NOMO-1 treated with DMSO at 0.1 percent for 48 hours (cell line): Measurements from ENCODE around the gene BCL2A1.
"Not testable (repeated sequence)": the region's sequence is repeated elsewhere in the genome, so short reads cannot be mapped to it uniquely, and the experiment has no call there.

Experiments
- DNase-seq: peaks from one replicate; lab custom pipeline; 2025; ENCODE audit not compliant: unreplicated experiment; lab: John Stamatoyannopoulos, UW

Gene BCL2A1

DNA sequence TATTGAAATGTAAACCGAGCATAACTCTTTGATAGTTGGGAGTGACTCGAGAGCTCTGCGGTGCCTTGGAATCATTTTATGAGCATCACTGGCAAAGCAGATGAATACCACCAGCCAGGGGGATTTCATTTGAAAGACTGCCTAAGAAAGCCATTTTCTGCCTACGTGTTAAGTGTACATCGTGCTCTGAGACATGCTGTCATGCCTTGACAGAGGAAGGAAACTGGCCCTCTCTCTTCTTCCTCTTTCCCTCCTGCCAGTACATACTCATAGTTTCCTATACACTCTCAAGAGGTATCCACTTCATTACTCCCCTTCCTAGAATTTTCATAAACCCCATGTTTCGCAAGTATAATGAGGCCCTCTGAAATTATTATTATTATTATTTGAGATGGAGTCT is 8.8 kb downstream of the BCL2A1 start:
- peak; percentile 78 for DNase-seq

DNA sequence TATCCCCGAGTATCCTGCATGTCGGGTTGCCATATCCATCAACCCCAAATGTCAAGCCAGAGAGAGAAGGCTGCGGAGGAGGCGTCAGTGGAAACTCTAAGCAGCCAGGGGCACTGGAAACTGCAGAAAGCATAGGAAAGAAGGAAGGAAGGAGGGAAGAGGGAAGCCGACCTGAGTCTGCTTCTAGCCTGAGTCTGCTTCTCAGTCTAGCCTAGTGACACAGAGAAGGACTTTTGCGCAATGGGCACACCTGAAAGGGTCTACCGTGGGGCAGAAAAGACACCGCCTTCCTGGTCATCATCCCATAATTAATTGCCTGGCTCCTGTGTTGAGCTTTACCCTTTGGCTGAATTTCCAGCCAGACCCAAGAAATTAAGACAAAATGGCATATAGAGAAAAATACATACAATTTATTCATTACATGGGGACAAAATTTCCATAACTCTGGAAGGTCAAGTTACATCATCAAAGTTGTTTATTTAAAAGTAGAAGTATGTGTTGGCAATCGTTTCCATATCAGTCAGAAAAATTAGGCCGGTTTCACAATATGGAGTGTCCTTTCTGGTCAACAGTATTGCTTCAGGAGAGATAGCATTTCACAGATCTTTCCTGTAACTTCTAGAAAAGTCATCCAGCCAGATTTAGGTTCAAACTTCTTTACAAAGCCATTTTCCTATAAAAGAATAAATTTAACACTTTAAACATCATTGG is 10.3 kb downstream of the BCL2A1 start:
- no peak for DNase-seq

DNA sequence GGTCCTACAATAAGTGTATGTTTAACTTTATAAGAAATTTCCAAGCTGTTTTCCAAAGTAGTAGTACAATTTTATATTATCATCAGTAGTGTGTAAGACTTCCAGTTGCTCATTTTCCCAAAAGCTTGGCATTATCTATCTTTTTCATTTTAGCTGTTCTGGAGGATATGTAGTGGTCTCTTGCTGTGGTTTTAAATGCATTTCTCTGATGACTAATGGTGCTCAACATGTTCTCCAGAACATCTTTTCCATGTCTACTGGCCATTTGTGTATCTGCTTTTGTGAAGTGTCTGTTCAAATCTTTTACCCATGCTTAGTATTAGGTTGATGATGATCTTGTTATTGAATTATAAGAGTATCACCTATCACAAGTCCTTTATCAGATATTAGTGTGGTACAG is 13.3 kb downstream of the BCL2A1 start:
- DNase-seq, result no peak

DNA sequence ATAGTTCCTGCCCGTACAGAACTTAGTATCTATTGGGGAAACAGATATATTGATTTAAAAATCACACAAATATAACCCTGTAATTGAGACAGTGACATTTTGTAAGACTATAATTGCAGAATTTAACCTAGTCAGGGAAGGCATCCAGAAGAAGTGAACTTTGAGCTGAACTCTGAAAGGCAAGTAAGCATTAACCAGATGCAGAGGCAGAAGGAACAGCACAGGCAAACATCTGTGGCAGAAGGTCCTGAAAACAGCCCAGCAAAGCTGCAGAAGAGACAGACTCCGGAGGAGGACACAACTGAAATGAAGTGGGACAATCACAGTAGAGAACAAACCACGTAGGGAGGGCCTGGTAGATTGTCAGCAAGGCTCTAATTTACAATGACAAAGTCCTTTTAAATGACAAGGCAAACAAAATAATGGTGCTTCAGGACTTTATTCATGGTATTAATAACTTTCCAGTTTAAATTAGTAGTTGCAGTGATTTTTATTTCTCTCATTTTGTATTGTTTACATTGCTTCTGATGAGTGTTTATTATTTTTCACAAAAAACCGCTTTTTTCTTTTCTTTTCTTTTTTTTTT is 14.5 kb downstream of the BCL2A1 start:
- DNase-seq, result no peak

DNA sequence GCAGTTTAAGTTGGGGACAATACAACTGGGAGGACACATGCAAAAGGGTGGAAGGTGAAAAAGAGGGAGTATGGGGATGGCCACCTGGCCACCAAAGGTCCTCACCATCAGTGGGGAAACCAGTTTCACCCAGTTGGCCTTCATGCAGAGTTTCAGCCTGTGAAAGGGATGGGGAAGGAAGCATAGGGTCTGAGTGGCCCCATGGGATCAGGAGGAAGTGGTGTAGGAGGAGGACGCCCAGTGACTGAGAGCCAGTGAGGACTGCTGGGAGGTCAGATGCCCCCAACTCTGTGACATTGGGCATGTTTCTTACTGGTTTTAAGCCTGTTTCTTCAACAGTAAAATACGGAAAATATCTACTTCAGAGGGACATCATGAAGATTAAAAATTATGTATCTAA is 16.3 kb downstream of the BCL2A1 start:
- no peak for DNase-seq

DNA sequence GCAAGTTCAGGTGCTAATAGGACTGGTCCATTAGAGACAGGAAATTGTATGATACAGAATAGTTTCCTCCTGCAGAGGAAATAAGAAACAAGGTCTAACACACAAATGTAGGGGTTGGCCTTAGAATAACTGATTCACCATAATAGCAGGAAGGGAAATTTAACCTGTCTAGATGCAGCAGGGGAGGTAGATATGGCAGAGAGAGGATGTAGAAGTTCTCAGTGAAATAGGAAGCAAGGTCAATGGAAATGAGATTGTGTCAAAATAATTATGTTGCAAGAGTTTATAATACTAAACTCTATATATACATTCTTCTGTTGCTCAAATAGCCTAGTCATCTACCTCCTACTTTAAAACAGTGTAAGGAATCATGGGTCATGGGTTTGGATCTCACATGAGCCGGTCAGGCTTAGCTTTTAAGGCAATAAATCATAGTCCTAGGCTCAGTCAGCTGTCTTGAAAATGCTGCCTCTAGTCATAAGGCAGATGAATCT is 17.0 kb downstream of the BCL2A1 start:
- DNase-seq, result peak; percentile 95

DNA sequence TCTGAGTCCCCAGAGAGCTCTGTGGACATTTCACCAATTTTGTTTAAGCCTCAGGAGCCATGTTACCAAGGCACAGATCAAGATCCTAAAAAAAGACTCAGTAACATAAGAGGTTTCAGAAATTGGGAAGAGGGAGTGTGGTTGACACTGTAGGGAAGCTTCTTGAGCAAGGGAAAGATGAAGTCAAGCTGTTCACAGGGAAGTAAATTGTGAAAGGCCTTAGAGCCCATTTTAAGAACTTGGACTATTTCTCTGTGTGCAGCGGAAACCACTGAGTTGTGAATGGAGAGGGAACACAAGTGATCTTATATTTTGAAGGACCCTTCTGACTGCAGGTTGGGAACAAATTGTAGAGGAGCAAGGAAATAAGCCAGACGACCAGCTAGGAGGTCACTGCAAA is 18.7 kb downstream of the BCL2A1 start:
- DNase-seq, result peak; percentile 41

DNA sequence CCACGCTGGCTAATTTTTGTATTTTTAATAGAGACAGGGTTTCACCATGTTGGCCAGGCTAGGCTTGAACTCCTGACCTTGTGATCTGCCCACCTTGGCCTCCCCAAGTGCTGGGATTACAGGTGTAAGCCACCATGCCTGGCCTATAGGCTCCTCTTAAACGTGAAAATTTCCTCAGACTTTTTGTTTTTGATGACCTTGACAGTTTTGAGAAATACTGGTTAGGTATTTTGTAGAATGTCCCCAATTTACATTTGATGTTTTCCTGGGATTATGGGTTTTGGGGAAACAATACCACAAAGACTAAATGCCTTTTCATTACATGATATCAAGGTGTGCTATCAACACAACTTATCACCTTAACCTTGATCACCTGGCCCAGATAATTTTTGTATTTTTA is 20.7 kb downstream of the BCL2A1 start:
- no peak for DNase-seq

DNA sequence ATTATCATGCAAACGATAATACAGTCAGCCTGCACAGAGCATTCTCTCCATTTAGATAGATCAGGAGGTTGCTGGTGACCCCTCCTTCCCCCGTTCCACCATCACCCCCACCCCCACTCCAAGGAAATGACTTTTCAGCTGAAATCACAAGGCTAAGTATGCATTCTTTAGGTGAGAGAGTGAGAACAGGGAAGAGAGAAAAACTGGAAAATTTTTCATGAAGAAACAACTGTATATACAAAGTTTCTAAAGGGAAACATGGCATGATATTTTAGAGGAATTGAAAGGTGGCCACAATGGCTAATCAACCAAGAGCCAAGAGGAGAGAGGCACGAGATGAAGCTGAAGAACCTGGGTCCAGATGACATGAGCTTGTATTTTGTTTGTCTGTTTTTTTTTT is 22.2 kb downstream of the BCL2A1 start:
- DNase-seq, result no peak

DNA sequence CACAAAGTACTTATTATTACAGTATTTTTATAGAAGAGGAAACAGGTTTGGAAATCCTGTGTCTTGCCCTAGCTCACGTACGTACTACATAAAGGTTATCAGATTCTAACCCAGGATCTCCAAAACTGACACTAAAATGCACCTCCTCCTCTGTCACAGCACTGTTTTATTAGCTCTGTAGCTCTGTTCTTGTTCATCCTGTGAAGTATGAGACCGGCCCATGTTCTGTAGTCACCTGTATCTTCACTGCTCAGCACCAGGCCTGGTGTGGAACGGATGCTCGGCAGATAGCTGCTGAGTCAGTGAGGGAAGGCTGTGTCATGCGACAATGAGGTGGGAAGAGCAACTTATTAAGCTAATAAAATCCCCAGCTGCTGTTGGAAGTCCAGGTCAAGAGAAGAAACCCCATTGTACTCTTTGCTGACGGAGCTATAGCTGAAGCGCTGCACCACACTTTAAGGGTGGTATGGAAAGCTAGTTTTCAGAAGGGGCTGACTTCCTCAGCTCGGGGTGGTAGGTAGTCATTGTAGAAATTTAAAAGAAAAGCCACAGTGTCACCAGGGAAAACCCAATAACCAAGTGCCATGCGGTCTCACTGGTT is 22.8 kb downstream of the BCL2A1 start:
- peak; percentile 70 for DNase-seq

DNA sequence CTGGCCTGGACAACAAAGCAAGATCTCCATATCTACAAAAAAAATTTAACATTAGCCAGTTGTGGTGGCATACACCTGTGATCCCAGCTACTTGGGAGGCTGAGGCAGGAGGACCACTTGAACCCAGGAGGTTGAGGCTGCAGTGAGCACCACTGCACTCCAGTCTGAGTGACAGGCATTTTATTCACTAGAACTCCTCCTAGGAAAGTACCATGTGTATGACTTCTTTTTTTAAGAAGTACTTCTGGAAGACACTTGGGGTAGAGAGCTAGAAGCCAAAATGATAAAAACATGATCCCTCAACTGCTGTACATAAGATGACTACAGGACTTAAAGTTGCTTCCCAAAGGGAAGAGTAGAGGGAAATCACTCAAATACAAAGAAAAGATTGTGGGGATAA is 24.0 kb downstream of the BCL2A1 start:
- DNase-seq, result no peak

DNA sequence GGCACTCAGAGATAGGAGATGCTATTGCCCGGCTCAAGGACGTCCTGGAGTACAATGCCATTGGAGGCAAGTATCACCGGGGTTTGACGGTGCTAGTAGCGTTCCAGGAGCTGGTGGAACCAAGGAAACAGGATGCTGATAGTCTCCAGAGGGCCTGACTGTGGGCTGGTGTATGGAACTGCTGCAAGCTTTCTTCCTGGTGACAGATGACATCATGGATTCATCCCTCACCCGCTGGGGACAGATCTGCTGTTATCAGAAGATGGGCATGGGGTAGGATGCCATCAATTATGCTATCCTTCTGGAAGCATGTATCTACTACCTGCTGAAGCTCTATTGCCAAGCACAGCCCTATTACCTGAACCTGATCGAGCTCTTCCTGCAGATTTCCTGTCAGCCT is 26.4 kb downstream of the BCL2A1 start:
- DNase-seq, result no peak

DNA sequence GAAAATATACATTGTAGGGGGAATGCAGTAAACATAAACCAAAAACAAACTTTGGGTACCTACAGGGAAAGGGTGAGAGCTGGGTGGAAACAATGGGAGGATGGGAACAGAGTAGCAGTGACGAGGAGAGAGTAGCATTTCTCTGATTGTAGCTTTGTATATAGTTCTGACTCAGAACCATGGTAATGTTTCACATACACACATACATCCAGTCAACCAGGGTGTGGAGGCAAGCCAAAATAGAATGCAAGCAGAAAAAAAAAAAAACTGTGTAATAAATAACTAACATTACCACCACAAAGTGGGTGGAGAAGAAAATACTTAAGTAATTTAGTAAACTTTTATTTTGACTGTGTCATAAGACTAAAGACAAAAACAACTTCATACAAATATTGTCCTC is 27.2 kb downstream of the BCL2A1 start:
- DNase-seq, result no peak

DNA sequence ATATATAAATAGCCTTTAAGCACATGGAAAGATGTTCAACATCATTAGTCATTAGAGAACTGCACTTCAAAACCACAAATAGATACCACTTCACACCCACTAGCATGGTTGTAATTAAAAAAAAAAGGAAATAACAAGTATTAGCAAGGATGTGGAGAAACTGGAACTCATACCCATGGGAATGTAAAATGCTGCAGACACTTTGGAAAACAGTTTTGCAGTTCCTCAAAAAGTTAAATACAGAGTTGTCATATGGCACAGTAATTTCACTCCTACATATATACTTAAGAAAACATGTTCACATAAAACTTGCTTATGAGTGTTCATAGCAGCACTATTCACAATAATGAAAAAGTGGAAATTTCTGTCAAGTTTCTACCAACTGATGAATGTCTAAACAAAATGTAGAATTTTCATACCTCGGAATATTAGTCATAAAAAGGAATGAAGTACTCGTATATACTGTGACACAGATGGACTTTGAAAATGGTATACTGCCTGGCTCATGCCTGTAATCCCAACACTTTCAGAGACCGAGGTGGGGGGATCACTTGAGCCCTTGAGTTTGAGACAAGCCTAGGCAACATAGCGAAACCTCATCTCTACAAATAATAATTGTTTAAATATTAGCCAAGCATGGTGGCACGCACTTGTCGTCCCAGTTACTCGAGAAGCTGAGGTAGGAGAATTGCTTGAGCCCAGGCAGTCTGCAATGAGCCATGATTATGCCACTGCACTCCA is 28.1 kb downstream of the BCL2A1 start:
- peak; percentile 38 for DNase-seq

DNA sequence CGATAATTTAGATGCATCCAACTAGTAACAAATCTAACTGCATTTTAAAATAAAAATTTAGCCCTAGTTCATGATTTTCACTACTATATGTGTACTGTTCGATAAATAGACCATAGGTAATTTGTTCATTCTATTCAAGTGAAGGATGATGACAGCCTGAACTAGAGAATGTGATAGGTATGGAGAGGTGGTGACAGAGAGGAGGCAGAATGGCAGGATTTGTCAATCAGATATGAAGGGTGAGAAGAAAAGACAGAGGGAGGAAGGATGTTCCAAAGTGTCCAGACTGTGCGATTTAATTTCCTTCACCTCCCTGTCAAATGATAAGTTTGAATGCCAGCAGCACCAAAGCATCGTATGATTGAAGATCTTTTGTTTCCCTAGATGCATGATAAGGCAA is 31.6 kb downstream of the BCL2A1 start:
- DNase-seq, result no peak

DNA sequence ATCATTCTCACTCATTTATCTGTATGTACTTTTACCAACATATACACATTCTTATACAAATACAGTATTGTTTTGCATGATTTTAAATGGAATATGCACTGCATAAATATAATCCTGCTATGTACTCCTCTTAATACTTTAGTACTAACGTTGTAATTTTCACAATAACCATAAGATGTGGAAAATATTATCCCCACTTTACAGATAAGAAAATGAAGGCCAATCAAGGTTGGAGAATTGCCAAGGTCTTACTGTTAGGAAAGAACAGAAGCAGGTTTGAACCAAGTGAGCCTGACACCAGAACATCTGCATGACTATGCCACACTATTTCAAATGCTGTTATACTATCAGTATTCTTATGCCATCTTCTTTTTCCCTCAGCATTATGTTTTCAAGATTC is 32.9 kb downstream of the BCL2A1 start:
- no peak for DNase-seq

DNA sequence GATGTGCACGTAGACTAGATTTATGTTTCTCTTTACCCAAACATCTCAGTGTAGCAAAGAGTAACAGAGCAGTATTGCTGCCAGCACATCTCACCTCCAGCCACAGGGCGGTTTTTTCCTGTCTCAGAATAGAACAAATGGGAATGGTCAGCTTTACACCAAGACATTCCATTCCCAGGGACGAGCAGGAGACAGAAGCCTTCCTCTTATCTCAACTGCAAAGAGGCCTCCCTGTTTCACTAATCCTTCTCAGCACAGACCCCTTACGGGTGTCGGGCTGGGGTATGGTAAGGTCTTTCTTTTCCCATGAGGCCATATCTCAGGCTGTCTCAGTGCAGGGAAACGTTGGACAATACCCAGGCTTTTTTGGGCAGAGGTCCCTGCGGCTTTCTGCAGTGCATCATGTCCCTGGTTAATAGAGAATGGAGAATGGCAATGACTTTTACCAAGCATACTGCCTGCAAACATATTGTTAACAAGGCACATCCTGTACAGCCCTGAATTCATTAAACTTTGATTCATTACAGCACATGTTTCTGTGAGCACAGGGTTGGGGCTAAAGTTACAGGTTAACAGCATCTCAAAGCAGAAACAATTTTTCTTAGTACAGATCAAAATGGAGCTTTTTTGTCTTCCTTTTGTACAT is 35.3 kb downstream of the BCL2A1 start:
- DNase-seq, result not testable (repeated sequence)

DNA sequence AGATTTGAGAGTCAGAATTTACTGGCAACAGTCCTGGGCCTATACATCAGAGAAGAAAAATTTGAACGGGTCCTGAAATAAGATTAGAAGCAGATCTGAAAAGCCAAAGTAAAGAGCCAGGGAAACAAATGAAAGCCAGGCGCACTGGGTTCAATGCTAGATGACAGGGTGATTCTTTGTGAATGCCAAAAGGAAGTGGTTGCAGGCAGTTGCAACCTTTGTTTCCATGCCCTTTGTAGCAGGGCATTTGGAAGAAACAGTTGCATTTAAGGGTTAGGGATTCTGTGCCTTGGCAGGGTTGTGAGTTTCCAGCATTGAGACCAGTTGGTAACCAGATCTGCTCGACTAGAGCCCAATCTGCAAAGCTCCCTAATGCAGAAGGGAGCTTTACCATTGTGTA is 37.8 kb downstream of the BCL2A1 start:
- DNase-seq, result no peak

DNA sequence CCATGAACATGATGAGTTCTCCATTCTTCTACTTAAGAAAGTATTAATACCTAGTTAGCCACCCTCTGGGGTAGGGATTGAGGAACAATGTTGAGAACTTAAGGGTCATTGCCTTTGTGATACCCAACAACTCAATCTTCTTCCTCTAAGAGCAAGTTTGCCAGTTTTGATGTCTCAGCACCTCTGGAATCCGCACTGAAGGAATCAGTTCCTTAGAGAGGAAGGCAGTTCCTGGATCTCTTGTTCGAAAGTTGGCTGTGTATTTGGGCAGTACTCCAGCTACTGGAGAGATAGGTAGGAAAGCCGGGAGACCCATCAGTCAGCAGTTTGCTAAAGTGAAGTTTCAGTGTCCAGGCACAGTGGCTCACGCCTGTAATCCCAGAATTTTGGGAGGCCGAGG is 38.5 kb downstream of the BCL2A1 start:
- DNase-seq, result no peak

DNA sequence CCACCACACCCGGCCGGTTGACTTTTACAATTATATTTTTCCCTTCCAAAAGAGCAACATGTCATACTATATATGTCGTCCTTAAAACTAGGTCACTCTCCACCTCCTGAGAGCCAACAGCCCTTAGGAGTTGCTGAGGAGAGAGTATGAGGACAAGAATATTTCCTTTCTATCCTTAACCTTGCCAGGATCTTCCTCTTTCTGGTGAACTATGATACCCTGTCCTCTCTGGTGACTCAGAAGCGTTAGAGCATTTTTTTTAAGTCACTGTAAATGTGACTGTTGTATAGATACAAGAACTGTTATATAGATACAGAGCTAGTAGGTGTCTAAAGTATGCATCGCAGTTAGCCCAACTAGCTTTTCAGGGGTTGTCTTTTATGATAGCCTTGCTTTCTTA is 40.5 kb downstream of the BCL2A1 start:
- DNase-seq, result peak; percentile 54

DNA sequence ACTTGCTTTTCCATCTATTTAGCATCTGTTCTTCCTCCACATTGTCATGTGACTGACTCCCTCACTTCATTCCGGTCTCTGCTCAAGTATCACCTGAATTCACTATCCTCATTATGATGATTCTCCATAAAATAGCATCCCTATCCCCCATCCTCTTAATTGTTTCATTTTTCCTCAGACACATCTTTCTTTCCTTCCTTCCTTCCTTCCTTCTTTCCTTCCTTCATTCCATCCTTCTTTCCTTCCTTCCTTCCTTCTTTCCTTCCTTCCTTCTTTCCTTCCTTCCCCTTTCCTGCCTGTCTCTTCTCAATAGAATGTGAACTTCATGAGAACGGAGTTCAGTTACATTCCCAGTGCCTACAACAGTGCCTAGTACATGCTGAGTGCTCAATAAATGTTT is 41.6 kb downstream of the BCL2A1 start:
- DNase-seq, result no peak
